ENCODE measurements around the gene PLEKHB2.
"Not testable (repeated sequence)": the region's sequence is repeated elsewhere in the genome, so short reads cannot be mapped to it uniquely, and the experiment has no call there.

The PLEKHB2 gene

GRCh38 chr2:131105156-131105949, at the start of gene PLEKHB2:
Gene PLEKHB2, plus strand, starts transcription at chr2:131105336. Its CDS starts 15,606 bp downstream, at chr2:131120942.
- DNase-seq (ENCODE audit: low read depth in 2 of 2) = peak; percentile 80 to 90

DNA sequence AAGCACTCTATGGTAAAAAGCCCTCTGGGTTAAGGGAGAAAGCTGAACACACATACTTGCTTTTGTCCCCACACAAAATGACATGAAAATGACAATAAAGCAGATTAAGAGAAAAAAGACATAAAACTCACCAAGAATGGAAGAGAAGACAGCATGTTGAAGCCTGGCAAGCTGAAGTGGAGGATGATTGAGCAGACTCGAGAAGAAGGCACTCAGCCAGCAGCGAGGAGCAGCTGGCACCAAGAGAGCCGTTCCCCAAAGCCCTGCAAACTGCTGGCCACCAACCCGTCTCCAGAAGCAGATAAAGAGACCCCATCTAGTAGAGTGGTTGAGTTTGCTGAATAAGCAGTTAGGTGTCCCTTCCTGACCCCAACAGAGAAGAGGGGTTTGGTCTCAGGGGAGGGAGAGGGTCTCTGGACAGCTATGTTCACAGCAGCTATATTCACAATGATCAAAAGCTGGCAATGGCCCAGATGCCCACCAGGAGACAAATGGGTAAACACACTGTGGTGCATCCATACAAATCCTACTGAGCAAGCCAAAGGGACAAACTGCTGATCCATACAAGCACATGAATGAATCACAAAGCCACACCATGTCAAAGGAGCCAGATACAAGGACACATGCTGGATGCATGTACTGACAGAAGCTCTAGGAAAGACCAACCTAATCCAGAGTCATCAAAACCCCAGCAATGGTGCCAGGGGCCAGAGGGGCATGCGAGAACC, 48.8 kb upstream of the PLEKHB2 start:
- no peak for DNase-seq (ENCODE audit: low read depth in 2 of 2)

DNA sequence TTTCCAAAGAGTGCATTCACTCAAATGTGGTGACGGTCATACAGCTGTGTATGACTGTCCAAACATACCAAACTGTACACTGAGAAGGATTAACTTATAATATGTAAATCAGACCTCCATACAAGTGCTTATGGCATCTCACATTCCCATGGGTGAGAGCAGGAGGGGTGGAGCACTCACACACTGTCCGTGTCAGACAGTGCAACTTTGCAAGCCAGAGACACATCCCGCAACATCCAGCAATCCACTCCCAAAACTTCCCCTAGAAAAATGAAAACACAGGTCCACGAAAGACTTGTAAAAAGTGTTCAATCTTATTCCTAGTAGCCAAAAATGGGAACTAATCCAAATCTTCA, 48.2 kb upstream of the PLEKHB2 start:
- DNase-seq (ENCODE audit: low read depth in 2 of 2) = no peak

GRCh38 chr2:131058214-131058843, 46.8 kb upstream of the PLEKHB2 start:
- DNase-seq (ENCODE audit: low read depth in 2 of 2) = no peak

- no peak for DNase-seq (ENCODE audit: low read depth in 2 of 2)
Observed at GRCh38 chr2:131058920-131059319, 46.2 kb upstream of the PLEKHB2 start.

DNA sequence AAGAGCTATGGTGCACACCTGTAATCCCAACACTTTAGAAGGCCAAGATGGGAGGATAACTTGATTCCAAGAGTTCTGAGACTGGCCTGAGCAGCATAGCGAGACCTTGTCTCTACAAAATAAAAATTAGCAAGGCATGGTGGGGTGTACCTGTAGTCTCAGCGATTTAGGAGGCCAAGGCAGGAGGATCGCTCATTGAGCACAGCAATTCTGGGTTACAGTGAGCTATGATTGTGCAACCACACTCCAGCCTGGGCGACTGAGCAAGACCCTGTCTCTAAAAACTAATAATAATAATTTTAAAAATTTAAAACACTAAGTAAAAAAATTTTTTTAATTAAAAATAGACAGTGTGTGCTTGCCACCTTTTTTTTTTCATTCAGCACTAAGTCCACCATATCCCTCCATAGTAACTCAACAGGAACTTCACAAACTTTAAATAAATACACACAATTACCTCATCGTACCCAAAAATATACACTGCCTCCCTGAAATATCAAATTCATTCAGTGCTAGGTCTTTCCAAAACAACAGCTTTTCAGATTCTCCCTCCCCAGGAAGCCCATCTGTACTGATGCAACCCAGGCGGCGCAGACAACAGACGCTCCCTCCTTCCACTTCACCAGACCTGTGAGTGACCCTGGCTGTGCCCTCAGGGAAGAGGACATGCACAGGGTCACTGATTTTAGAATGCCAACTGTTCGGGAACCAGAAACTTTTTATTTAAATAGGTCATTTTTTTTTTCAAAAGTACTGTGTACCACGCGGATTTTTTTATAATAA, 41.4 kb upstream of the PLEKHB2 start:
- no peak for DNase-seq (ENCODE audit: low read depth in 2 of 2)

- no peak for DNase-seq (ENCODE audit: low read depth in 2 of 2)
Observed at GRCh38 chr2:131064589-131065512, 40.3 kb upstream of the PLEKHB2 start.

GRCh38 chr2:131067465-131068125, 37.5 kb upstream of the PLEKHB2 start:
- DNase-seq (ENCODE audit: low read depth in 2 of 2) = no peak

GRCh38 chr2:131068172-131068571, 37.0 kb upstream of the PLEKHB2 start:
- DNase-seq (ENCODE audit: low read depth in 2 of 2) = not testable (repeated sequence)

DNA sequence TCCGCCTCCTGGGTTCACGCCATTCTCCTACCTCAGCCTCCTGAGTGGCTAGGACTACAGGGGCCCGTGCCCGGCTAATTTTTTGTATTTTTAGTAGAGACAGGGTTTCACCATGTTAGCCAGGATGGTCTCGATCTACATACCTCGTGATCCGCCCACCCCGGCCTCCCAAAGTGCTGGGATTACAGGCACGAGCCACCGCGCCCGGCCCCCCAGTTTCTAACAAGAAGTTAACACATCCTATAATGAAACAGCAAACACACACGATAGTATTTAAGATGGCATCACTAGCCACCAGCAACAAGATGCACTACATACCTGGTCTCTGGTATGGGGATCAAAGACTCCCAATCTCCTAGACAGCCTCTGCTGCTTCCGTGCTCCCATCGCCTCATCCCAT, 29.6 kb upstream of the PLEKHB2 start:
- not testable (repeated sequence) for DNase-seq (ENCODE audit: low read depth in 2 of 2)

DNA sequence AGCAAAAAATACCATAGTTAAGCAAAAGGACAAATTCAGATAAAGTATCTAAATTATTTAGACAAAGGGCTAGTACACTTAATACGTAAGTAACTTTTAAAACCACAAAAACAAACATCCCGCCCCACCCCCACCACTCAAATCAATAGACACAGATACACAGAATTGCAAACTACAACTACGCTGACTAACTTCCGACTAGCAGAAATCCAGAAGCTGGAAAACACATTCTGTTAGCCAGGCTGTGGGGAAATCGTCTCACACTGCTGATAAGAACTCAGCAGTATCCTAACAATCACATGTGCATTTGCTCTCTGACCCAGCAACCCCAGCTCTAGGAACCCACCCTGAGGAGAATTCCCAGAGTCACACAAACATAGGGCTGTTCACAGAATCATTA, 28.4 kb upstream of the PLEKHB2 start:
- no peak for DNase-seq (ENCODE audit: low read depth in 2 of 2)

- DNase-seq (ENCODE audit: low read depth in 2 of 2) = no peak
Observed at GRCh38 chr2:131077182-131077846, 27.8 kb upstream of the PLEKHB2 start.

DNA sequence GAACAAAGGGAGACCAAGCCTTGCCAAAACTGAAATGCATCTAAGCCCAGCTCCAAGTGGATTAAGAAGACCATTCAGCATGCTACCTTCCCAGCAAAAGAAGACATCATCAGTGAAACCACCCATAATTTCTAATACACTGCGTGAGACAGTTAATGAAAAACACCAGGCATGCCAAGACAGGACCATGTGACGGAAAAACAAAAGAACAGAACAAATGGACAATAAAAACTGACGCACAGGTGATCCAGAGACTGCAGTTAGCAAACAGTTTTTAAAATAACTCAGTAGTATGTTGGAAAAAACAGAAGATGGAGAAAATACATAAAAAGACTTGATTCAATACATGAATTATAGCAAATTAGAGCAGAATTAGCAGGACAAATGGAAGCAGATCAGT, 27.2 kb upstream of the PLEKHB2 start:
- no peak for DNase-seq (ENCODE audit: low read depth in 2 of 2)

DNA sequence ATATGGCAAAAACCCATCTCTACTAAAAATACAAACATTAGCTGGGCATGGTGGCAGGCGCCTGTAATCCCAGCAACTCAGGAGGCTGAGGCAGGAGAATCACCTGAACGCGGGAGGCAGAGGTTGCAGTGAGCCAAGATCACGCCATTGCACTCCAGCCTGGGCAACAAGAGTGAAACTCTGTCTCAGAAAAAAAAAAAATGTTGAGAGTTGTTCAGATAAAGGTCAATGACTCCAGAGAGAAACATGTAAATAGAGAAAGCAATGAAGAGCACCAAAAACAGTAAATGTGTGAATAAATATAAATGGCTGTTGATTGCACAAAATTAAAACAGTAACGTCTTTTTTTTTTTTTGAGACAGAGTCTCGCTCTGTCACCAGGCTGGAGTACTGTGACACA, 25.2 kb upstream of the PLEKHB2 start:
- not testable (repeated sequence) for DNase-seq (ENCODE audit: low read depth in 2 of 2)

DNA sequence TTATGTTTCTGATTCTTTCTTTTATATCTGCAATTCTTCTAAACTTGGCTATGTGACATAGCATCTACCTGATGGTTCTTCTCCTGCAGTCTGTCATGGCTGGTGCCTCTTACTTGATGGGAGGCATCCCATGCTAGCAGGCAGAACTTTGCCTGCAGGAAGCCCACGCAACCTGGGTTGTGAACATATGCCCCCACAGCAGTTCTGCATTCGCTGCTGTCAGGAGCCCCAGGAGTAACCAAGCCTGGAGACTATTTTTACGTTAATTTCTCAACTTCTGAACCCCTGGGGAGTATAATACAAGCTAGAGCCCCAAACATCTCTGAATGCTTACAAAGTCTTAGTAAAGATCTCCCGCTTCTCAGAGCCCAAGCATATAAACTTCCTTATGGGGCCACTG, 23.9 kb upstream of the PLEKHB2 start:
- no peak for DNase-seq (ENCODE audit: low read depth in 2 of 2)

GRCh38 chr2:131085646-131086045, 19.5 kb upstream of the PLEKHB2 start:
- DNase-seq (ENCODE audit: low read depth in 2 of 2) = no peak

DNA sequence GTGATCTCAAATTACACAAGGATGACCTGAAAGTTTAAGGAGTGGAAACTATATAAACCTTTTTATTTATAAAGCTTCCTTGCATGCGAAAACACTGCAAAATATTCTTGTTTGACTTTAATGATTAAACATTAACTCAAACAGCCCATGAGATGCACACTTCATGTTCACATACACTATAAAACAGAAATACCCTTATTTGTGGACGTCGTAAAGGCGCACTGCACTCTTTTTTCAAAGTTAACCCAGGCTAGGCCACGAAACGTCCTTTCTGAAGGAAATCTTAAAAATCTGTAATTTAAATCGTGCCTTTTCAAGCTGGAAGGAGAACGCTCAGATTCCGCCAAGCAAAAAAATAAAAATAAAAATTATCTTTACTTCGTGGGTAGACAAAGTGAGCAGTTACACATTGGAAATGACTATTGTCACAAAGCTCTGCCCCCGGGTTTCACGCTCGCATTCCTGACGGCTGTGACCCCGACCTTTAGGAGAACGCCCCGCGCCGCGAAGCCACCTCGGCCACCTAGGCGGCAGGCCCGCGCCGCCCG, 12.6 kb upstream of the PLEKHB2 start:
- no peak for DNase-seq (ENCODE audit: low read depth in 2 of 2)

DNA sequence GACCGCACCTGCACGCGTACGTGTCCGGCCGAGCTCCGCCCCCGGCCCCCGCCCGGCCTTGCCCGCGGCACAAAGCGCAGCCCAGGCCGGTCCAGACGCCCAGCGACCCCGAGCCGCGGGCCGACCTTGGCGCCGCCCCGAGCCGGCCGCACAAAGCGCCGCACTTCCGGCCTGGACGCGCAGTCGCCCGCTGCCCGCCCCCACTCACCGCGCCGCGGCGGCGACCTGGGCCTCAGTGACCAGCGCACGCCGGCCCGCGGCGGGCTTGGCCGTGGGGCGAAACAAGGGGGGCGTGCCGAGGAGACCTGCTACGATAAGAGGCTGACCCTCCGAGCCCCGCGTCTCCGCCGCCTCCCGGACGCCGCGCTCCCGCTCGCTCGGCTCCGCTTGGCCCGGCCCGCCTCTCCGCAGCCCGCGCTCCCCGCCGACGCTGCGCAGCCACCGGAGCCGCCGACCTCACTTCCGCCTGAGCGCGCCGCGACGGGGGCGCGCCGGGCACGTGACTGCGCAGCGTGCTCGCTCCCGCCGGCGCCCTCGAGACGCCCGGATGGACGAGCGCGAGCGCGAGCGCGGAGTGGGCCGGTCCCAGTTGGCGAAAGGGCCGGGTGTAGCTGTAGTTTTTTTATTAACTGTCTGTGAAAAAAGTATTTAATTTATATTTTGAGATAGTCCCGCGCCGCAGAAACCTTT, 12.0 kb upstream of the PLEKHB2 start, which contains the start of gene FAM168B:
Gene FAM168B, minus strand, starts transcription at position 455 of the 690 bp plus-strand sequence. CDS start 10,814 bp downstream, outside the sequence.
- peak; percentile 65 to 83 for DNase-seq (ENCODE audit: low read depth in 2 of 2)
